ENCODE data around the gene MTMR10.

- no peak for TF ChIP-seq CTCF (conservative IDR thresholded peaks at IDR 0.05; ENCODE audit: low read depth in 2 of 2)
- TF ChIP-seq REST (IDR thresholded peaks at IDR 0.05; ENCODE audit: unreplicated experiment), result no peak
- TF ChIP-seq CREB1 (CRISPR knock-in tag; IDR thresholded peaks at IDR 0.05; ENCODE audit: low read depth), result no peak
- TF ChIP-seq EZH2phosphoT487 (IDR thresholded peaks at IDR 0.05; ENCODE audit: unreplicated experiment), result no peak
- TF ChIP-seq EZH2 (IDR thresholded peaks at IDR 0.05; ENCODE audit: low read depth, unreplicated experiment), result no peak
These were observed 41.5 kb upstream of the MTMR10 start for GRCh38 chr15:31032961-31033371.
